WTC11 (cell line): ENCODE results near the gene SYCE3.
A peak's percentile ranks its signal among the peaks of the same experiment; 100 is the strongest.

Experiments used
- CREB1 ChIP-seq: sonication (generic); formaldehyde crosslinking; IDR thresholded peaks from 2 replicates; pipeline ENCODE4 v1.8.0; 2023; ENCODE audit warnings: mild to moderate bottlenecking, missing genetic modification reagents
- ESRRA ChIP-seq: sonication (generic); formaldehyde crosslinking; IDR thresholded peaks from 2 replicates; pipeline ENCODE4 v1.8.1; 2022; ENCODE audit warnings: mild to moderate bottlenecking, missing genetic modification reagents, borderline replicate concordance
- SMAD4 ChIP-seq: sonication (generic); formaldehyde crosslinking; IDR thresholded peaks from 2 replicates; pipeline ENCODE4 v1.8.0; 2022; ENCODE audit warnings: mild to moderate bottlenecking, missing genetic modification reagents
- TF ChIP-seq, protein P1 (sequence below): fragments of 200-600 bp; IDR thresholded peaks from 2 replicates; pipeline ENCODE4 v1.8.0; 2022; ENCODE audit warnings: antibody characterized with exemption
- TF ChIP-seq, protein P2 (sequence below): sonication (generic); formaldehyde crosslinking; IDR thresholded peaks from 2 replicates; pipeline ENCODE4 v1.8.1; 2022; ENCODE audit warnings: missing genetic modification reagents, borderline replicate concordance

DNA sequence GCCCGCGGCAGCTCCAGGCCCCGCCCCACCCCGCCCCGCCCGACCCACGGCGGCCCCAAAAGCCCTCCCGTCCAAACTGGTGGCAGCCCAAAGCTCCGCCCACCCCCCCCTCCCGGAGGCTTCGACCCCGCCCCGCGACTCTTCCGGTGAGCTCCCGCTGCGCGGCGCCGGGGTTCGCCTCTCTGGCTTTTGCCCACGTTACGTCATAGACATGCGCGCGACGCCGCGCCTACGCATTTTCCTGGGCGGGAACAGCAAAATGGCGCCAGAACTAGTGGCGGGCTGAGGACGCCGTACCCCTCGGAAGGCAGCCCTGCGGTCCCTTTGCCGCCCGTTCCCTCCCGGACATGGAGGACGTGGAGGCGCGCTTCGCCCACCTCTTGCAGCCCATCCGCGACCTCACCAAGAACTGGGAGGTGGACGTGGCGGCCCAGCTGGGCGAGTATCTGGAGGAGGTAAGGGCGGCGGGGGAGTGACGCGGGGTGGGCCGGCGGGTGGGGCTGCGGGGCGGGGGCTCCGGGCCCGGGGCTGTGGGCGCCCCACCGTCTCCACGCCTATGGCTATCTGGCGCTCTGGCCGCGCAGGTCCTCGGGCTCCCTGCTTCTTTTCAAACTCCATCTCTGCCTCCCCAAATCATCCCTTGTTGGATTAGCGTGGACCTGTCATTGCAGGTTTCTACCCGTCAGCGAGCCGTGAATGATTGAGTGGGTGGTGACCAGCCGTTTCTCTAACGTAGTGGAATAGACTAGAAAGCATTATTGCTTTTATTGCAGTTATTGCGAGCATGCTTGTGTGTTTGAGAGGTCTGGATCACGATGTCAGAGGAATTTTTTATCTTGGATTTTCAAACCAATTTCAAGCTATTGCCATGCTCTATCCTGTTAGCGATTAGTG lies 54.5 kb downstream of the SYCE3 start, which contains the start of gene NCAPH2:
- TF ChIP-seq, protein P1, sequence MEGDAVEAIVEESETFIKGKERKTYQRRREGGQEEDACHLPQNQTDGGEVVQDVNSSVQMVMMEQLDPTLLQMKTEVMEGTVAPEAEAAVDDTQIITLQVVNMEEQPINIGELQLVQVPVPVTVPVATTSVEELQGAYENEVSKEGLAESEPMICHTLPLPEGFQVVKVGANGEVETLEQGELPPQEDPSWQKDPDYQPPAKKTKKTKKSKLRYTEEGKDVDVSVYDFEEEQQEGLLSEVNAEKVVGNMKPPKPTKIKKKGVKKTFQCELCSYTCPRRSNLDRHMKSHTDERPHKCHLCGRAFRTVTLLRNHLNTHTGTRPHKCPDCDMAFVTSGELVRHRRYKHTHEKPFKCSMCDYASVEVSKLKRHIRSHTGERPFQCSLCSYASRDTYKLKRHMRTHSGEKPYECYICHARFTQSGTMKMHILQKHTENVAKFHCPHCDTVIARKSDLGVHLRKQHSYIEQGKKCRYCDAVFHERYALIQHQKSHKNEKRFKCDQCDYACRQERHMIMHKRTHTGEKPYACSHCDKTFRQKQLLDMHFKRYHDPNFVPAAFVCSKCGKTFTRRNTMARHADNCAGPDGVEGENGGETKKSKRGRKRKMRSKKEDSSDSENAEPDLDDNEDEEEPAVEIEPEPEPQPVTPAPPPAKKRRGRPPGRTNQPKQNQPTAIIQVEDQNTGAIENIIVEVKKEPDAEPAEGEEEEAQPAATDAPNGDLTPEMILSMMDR = no peak
- TF ChIP-seq, protein P2, sequence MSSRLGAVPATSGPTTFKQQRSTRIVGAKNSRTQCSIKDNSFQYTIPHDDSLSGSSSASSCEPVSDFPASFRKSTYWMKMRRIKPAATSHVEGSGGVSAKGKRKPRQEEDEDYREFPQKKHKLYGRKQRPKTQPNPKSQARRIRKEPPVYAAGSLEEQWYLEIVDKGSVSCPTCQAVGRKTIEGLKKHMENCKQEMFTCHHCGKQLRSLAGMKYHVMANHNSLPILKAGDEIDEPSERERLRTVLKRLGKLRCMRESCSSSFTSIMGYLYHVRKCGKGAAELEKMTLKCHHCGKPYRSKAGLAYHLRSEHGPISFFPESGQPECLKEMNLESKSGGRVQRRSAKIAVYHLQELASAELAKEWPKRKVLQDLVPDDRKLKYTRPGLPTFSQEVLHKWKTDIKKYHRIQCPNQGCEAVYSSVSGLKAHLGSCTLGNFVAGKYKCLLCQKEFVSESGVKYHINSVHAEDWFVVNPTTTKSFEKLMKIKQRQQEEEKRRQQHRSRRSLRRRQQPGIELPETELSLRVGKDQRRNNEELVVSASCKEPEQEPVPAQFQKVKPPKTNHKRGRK (CRISPR knock-in tag) = no peak
- TF ChIP-seq CREB1 (CRISPR knock-in tag) = peak; percentile 63; the same call in 1 of the 2 replicates
- TF ChIP-seq ESRRA (CRISPR knock-in tag) = no peak
- no peak for TF ChIP-seq SMAD4
